Gastroesophageal sphincter (tissue), 3 donors: Measurements from ENCODE around the gene ZBTB43.

Experiments
- EP300 ChIP-seq: sonication (generic); formaldehyde crosslinking; IDR thresholded peaks from one replicate; pipeline ENCODE4 v1.6.1; 2017; ENCODE audit warnings: antibody characterized with exemption, mild to moderate bottlenecking
- POLR2A ChIP-seq, 2 donors: fragments of 450-650 bp; IDR thresholded peaks; one replicate each; pipeline ENCODE4 v1.6.1; 2017; ENCODE audit warnings: antibody characterized with exemption in 2 of 2, mild to moderate bottlenecking in 2 of 2, moderate library complexity in 1 of 2
- TF ChIP-seq, protein P1 (sequence below), 4 experiments: fragments of 200-600 bp in 2 of 4; fragments of 450-650 bp in 2 of 4; sonication (generic) in 1 of 4; IDR thresholded peaks; one replicate each; pipeline ENCODE4 v1.5.1; 2017 to 2019; ENCODE audit warnings: antibody characterized with exemption in 4 of 4, mild to moderate bottlenecking in 2 of 4, moderate library complexity in 2 of 4

- TF ChIP-seq, protein P1, sequence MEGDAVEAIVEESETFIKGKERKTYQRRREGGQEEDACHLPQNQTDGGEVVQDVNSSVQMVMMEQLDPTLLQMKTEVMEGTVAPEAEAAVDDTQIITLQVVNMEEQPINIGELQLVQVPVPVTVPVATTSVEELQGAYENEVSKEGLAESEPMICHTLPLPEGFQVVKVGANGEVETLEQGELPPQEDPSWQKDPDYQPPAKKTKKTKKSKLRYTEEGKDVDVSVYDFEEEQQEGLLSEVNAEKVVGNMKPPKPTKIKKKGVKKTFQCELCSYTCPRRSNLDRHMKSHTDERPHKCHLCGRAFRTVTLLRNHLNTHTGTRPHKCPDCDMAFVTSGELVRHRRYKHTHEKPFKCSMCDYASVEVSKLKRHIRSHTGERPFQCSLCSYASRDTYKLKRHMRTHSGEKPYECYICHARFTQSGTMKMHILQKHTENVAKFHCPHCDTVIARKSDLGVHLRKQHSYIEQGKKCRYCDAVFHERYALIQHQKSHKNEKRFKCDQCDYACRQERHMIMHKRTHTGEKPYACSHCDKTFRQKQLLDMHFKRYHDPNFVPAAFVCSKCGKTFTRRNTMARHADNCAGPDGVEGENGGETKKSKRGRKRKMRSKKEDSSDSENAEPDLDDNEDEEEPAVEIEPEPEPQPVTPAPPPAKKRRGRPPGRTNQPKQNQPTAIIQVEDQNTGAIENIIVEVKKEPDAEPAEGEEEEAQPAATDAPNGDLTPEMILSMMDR (IDR thresholded peaks at IDR 0.05): no peak
- TF ChIP-seq POLR2A (IDR thresholded peaks at IDR 0.05) (no peak), EP300 (no peak)
Measured at GRCh38 chr9:126886034-126886822, 81.4 kb downstream of the ZBTB43 start.
